Fibroblast of lung (primary cell): Measurements from ENCODE around the gene BTBD2. TPM values are rescaled to one million over a fixed set of nuclear protein-coding genes. Genes with fewer than 3 reads are reported as not detected.
A peak's percentile ranks its signal among the peaks of the same experiment; 100 is the strongest.

ENCODE experiments used
- DNase-seq, 2 donors: peaks; one replicate each; pipeline versions ENCODE4 v3.0.0 to v3.0.0-alpha.2; 2010; ENCODE audit warnings: low read depth in 2 of 2
- H2AFZ ChIP-seq: 2 replicates; pipeline ENCODE4 v1.5.1; 2012; ENCODE audit warnings: low read length, control low read depth, inconsistent platforms
- H3K27ac ChIP-seq: 2 replicates; pipeline ENCODE4 v1.5.1; 2011; ENCODE audit warnings: low read length, control low read depth; ENCODE audit not compliant: insufficient read depth
- H3K27me3 ChIP-seq: 2 replicates; pipeline ENCODE4 v1.5.1; 2011; ENCODE audit warnings: mild to moderate bottlenecking, low read length; ENCODE audit not compliant: control insufficient read depth, insufficient read depth
- H3K36me3 ChIP-seq: 2 replicates; pipeline ENCODE4 v1.5.1; 2011; ENCODE audit warnings: low read length; ENCODE audit not compliant: control insufficient read depth, insufficient read depth
- H3K4me1 ChIP-seq: 2 replicates; pipeline ENCODE4 v1.5.1; 2011; ENCODE audit warnings: low read length; ENCODE audit not compliant: control insufficient read depth, insufficient read depth; ENCODE audit errors: extremely low read depth
- H3K4me2 ChIP-seq: 2 replicates; pipeline ENCODE4 v1.5.1; 2011; ENCODE audit warnings: low read length, control low read depth; ENCODE audit not compliant: insufficient read depth; ENCODE audit errors: extremely low read depth
- H3K4me3 ChIP-seq, 4 experiments: fragments of 200-600 bp in 1 of 4; sonication (generic) in 1 of 4; replicated peaks in 1 of 4; 2 replicates each; pipeline ENCODE4 v1.5.1; 2011 to 2016; ENCODE audit warnings: low read length in 4 of 4, low read depth in 3 of 4, mild to moderate bottlenecking in 3 of 4, control low read depth in 2 of 4, inconsistent platforms in 1 of 4, mixed read lengths in 1 of 4; ENCODE audit not compliant: insufficient read depth in 1 of 4; ENCODE audit errors: control extremely low read depth in 1 of 4
- H3K79me2 ChIP-seq: 2 replicates; pipeline ENCODE4 v1.5.1; 2012; ENCODE audit warnings: mild to moderate bottlenecking, low read length, inconsistent platforms; ENCODE audit not compliant: control insufficient read depth, insufficient read depth
- H3K9ac ChIP-seq: 2 replicates; pipeline ENCODE4 v1.5.1; 2011; ENCODE audit warnings: mild to moderate bottlenecking, low read length, control low read depth; ENCODE audit not compliant: insufficient read depth
- H3K9me3 ChIP-seq: 2 replicates; pipeline ENCODE4 v1.5.1; 2012; ENCODE audit warnings: low read depth, low read length; ENCODE audit not compliant: control insufficient read depth, insufficient read depth
- H4K20me1 ChIP-seq: 2 replicates; pipeline ENCODE4 v1.5.1; 2011; ENCODE audit warnings: low read length; ENCODE audit not compliant: control insufficient read depth, insufficient read depth; ENCODE audit errors: extremely low read depth
- EZH2 ChIP-seq: IDR thresholded peaks from 2 replicates; pipeline ENCODE4 v1.5.1; 2012; ENCODE audit warnings: low read length, control low read depth, mild to moderate bottlenecking; ENCODE audit errors: missing control alignments
- polyA plus RNA-seq, 2 donors: library from polyadenylated mRNA; depleted of rRNA in 1 of 2; stranded (reverse) in 1 of 2; unstranded in 1 of 2; fragments of >200 nt; gene quantifications; 2 replicates each; pipeline ENCODE4 v1.2.1, GENCODE V29; 2011 to 2012; ENCODE audit warnings: missing spikeins in 1 of 2
- total RNA-seq: library from RNA; depleted of rRNA; stranded (reverse); fragments of >200 nt; gene quantifications from 2 replicates; pipeline ENCODE4 v1.2.1, GENCODE V29; 2014
- TF ChIP-seq, protein P1 (sequence below), 2 donors: IDR thresholded peaks in 1 of 2; conservative IDR thresholded peaks in 1 of 2; 1 replicate in 1 of 2; 2 replicates in 1 of 2; pipeline ENCODE4 v1.5.1; 2011 to 2012; ENCODE audit warnings: low read length in 2 of 2, control low read depth in 1 of 2, inconsistent platforms in 1 of 2, low read depth in 1 of 2, mild to moderate bottlenecking in 1 of 2

Gene BTBD2
- total and polyA plus RNA-seq, 2 donors (not counting 1 experiment from before 2014, with no cell fraction given) = 14.0 to 70.2 TPM

DNA sequence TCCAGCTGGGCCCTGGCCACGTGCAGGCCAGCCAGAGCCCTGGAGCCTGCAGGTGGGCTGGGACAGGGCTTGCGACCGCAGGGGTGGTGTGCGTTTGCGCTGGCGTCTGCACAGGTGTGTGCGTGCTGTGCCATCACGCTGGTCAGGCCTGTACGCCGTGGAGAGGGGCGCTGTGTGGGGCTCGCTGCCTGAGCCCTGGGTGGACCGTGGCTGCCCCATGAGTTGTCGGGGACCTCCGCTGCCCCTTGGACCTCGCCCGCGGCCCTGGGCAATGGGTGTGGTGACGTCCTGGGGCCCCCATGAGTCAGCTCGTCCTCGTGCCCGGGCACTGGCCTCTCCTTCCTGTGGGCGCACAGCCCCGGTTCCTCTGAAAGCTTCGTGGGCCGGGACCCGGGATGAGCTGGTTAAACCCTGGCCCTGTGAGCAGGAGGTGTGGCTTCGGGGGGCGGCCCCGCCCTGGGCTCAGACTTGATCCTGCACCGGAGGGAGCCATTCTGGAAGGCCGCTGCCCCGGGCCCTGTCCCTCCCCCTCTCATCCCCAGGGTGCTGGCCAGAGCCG, 67.8 kb downstream of the BTBD2 start:
- H3K27me3 ChIP-seq = no peaks in the 10 kb centered on the region
- no peak for DNase-seq
- no peaks in the 10 kb centered on the region for H3K9me3 ChIP-seq
- peaks cover 4% of the 10 kb centered on the region for H3K4me1 ChIP-seq
- no peak overlapping the region for H2AFZ ChIP-seq
- no peak overlapping the region for H3K9ac ChIP-seq
- no peak overlapping the region for H3K4me2 ChIP-seq
- peaks cover 4% of the 10 kb centered on the region for H3K36me3 ChIP-seq
- H4K20me1 ChIP-seq = peaks cover 1% of the 10 kb centered on the region
- H3K27ac ChIP-seq = no peak overlapping the region
- H3K4me3 ChIP-seq = no peak overlapping the region
- peaks cover 74% of the 10 kb centered on the region for H3K79me2 ChIP-seq
- no peak for TF ChIP-seq EZH2
- TF ChIP-seq, protein P1, sequence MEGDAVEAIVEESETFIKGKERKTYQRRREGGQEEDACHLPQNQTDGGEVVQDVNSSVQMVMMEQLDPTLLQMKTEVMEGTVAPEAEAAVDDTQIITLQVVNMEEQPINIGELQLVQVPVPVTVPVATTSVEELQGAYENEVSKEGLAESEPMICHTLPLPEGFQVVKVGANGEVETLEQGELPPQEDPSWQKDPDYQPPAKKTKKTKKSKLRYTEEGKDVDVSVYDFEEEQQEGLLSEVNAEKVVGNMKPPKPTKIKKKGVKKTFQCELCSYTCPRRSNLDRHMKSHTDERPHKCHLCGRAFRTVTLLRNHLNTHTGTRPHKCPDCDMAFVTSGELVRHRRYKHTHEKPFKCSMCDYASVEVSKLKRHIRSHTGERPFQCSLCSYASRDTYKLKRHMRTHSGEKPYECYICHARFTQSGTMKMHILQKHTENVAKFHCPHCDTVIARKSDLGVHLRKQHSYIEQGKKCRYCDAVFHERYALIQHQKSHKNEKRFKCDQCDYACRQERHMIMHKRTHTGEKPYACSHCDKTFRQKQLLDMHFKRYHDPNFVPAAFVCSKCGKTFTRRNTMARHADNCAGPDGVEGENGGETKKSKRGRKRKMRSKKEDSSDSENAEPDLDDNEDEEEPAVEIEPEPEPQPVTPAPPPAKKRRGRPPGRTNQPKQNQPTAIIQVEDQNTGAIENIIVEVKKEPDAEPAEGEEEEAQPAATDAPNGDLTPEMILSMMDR (conservative IDR thresholded peaks at IDR 0.05 in 1 of 2, IDR thresholded peaks at IDR 0.05 in 1 of 2; ENCODE audit: low read depth in 1 of 2, low read length in 2 of 2) = no peak

DNA sequence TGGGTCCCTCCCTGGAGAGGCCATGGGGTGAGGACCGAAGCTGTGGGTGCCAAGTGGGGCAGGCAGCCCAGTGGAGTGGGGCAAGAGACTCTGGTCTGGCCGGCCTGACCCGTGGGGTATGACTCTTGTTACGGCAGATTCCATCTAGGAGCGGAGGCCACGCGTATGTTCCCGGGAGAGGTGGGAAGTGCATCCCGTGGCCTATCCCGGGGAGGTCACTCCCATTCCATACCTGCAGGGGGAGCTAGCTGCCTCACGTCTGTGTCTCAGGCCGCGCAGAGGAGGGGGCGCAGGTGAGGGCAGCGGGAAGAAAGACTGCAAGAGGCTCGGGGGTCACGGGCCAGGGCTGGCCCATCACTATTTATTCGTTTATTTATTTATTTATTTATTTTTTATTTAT, 69.6 kb downstream of the BTBD2 start:
- Histone ChIP-seq H4K20me1 (no peaks in the 10 kb centered on the region), H2AFZ (no peak overlapping the region), H3K36me3 (peaks cover 1% of the 10 kb centered on the region), H3K4me2 (no peak overlapping the region), H3K27ac (no peak overlapping the region), H3K9me3 (no peaks in the 10 kb centered on the region), H3K27me3 (no peaks in the 10 kb centered on the region), H3K4me3 (no peak overlapping the region), H3K4me1 (peaks cover 4% of the 10 kb centered on the region), H3K79me2 (peaks cover 77% of the 10 kb centered on the region), H3K9ac (no peak overlapping the region)
- TF ChIP-seq, protein P1 (conservative IDR thresholded peaks at IDR 0.05 in 1 of 2, IDR thresholded peaks at IDR 0.05 in 1 of 2; ENCODE audit: low read depth in 1 of 2, low read length in 2 of 2) = peak; percentile 46 to 48
- no peak for TF ChIP-seq EZH2
- peak in 1 of 2 donors; percentile 7 for DNase-seq

- no peak for TF ChIP-seq EZH2
- TF ChIP-seq, protein P1 (conservative IDR thresholded peaks at IDR 0.05 in 1 of 2, IDR thresholded peaks at IDR 0.05 in 1 of 2; ENCODE audit: low read depth in 1 of 2, low read length in 2 of 2) = no peak
- Histone ChIP-seq H3K4me2 (no peak overlapping the region), H3K4me3 (no peak overlapping the region), H2AFZ (no peak overlapping the region), H3K4me1 (peaks cover 8% of the 10 kb centered on the region), H3K9me3 (no peaks in the 10 kb centered on the region), H3K27ac (no peak overlapping the region), H3K27me3 (no peaks in the 10 kb centered on the region), H3K79me2 (peaks cover 73% of the 10 kb centered on the region), H3K9ac (no peak overlapping the region), H4K20me1 (no peaks in the 10 kb centered on the region), H3K36me3 (peaks cover 1% of the 10 kb centered on the region)
- no peak for DNase-seq
These were observed 70.5 kb downstream of the BTBD2 start for GRCh38 chr19:1944916-1945561.
